ENCODE data around the gene ADAMTS17.

The ADAMTS17 gene

GRCh38 chr15:100118546-100118945 lies 223.2 kb downstream of the ADAMTS17 start:
- H3K4me3 ChIP-seq (ENCODE audit: low read depth, low read length) = no peak overlapping the region
- H3K36me3 ChIP-seq (ENCODE audit: control insufficient read depth, insufficient read depth, low read length) = no peaks in the 10 kb centered on the region
- peaks cover 17% of the 10 kb centered on the region for H3K4me1 ChIP-seq (ENCODE audit: control insufficient read depth, insufficient read depth, low read length)
- H3K27me3 ChIP-seq (ENCODE audit: control insufficient read depth, insufficient read depth, low read length) = no peaks in the 10 kb centered on the region
- H3K27ac ChIP-seq (ENCODE audit: low read depth, low read length) = no peak overlapping the region
- peaks cover 22% of the 10 kb centered on the region for H3K9me3 ChIP-seq (ENCODE audit: control insufficient read depth, insufficient read depth, low read depth, low read length)
- H3K9ac ChIP-seq (ENCODE audit: low read length) = no peak overlapping the region

- Histone ChIP-seq H3K27ac (ENCODE audit: low read depth, low read length) (no peak overlapping the region), H3K4me3 (ENCODE audit: low read depth, low read length) (no peak overlapping the region), H3K4me1 (ENCODE audit: control insufficient read depth, insufficient read depth, low read length) (peaks cover 19% of the 10 kb centered on the region), H3K9me3 (ENCODE audit: control insufficient read depth, insufficient read depth, low read depth, low read length) (peaks cover 13% of the 10 kb centered on the region), H3K9ac (ENCODE audit: low read length) (no peak overlapping the region), H3K36me3 (ENCODE audit: control insufficient read depth, insufficient read depth, low read length) (no peaks in the 10 kb centered on the region), H3K27me3 (ENCODE audit: control insufficient read depth, insufficient read depth, low read length) (no peaks in the 10 kb centered on the region)
These were observed 225.2 kb downstream of the ADAMTS17 start for GRCh38 chr15:100116416-100117190.

GRCh38 chr15:100115711-100116090 lies 226.1 kb downstream of the ADAMTS17 start:
- Histone ChIP-seq H3K4me1 (ENCODE audit: control insufficient read depth, insufficient read depth, low read length) (peaks cover 24% of the 10 kb centered on the region), H3K27ac (ENCODE audit: low read depth, low read length) (no peak overlapping the region), H3K9me3 (ENCODE audit: control insufficient read depth, insufficient read depth, low read depth, low read length) (peaks cover 9% of the 10 kb centered on the region), H3K27me3 (ENCODE audit: control insufficient read depth, insufficient read depth, low read length) (no peaks in the 10 kb centered on the region), H3K9ac (ENCODE audit: low read length) (no peak overlapping the region), H3K4me3 (ENCODE audit: low read depth, low read length) (no peak overlapping the region), H3K36me3 (ENCODE audit: control insufficient read depth, insufficient read depth, low read length) (no peaks in the 10 kb centered on the region)

- Histone ChIP-seq H3K4me3 (ENCODE audit: low read depth, low read length) (no peak overlapping the region), H3K27ac (ENCODE audit: low read depth, low read length) (no peak overlapping the region), H3K27me3 (ENCODE audit: control insufficient read depth, insufficient read depth, low read length) (no peaks in the 10 kb centered on the region), H3K36me3 (ENCODE audit: control insufficient read depth, insufficient read depth, low read length) (no peaks in the 10 kb centered on the region), H3K4me1 (ENCODE audit: control insufficient read depth, insufficient read depth, low read length) (peaks cover 24% of the 10 kb centered on the region), H3K9ac (ENCODE audit: low read length) (no peak overlapping the region), H3K9me3 (ENCODE audit: control insufficient read depth, insufficient read depth, low read depth, low read length) (peaks cover 9% of the 10 kb centered on the region)
These were observed 226.6 kb downstream of the ADAMTS17 start for GRCh38 chr15:100115066-100115710.

- no peak overlapping the region for H3K9ac ChIP-seq (ENCODE audit: low read length)
- peaks cover 7% of the 10 kb centered on the region for H3K9me3 ChIP-seq (ENCODE audit: control insufficient read depth, insufficient read depth, low read depth, low read length)
- H3K36me3 ChIP-seq (ENCODE audit: control insufficient read depth, insufficient read depth, low read length) = no peaks in the 10 kb centered on the region
- peaks cover 24% of the 10 kb centered on the region for H3K4me1 ChIP-seq (ENCODE audit: control insufficient read depth, insufficient read depth, low read length)
- H3K4me3 ChIP-seq (ENCODE audit: low read depth, low read length) = no peak overlapping the region
- no peaks in the 10 kb centered on the region for H3K27me3 ChIP-seq (ENCODE audit: control insufficient read depth, insufficient read depth, low read length)
- no peak overlapping the region for H3K27ac ChIP-seq (ENCODE audit: low read depth, low read length)
These were observed 227.2 kb downstream of the ADAMTS17 start for GRCh38 chr15:100114571-100114970.

GRCh38 chr15:100114100-100114499 lies 227.7 kb downstream of the ADAMTS17 start:
- no peak overlapping the region for H3K9ac ChIP-seq (ENCODE audit: low read length)
- no peaks in the 10 kb centered on the region for H3K27me3 ChIP-seq (ENCODE audit: control insufficient read depth, insufficient read depth, low read length)
- 0 out of 2 replicates have a peak, but pooled peaks cover 2% of the 10 kb centered on the region for H3K9me3 ChIP-seq (ENCODE audit: control insufficient read depth, insufficient read depth, low read depth, low read length)
- H3K4me1 ChIP-seq (ENCODE audit: control insufficient read depth, insufficient read depth, low read length) = peaks cover 24% of the 10 kb centered on the region
- H3K4me3 ChIP-seq (ENCODE audit: low read depth, low read length) = no peak overlapping the region
- H3K36me3 ChIP-seq (ENCODE audit: control insufficient read depth, insufficient read depth, low read length) = no peaks in the 10 kb centered on the region
- H3K27ac ChIP-seq (ENCODE audit: low read depth, low read length) = no peak overlapping the region

DNA sequence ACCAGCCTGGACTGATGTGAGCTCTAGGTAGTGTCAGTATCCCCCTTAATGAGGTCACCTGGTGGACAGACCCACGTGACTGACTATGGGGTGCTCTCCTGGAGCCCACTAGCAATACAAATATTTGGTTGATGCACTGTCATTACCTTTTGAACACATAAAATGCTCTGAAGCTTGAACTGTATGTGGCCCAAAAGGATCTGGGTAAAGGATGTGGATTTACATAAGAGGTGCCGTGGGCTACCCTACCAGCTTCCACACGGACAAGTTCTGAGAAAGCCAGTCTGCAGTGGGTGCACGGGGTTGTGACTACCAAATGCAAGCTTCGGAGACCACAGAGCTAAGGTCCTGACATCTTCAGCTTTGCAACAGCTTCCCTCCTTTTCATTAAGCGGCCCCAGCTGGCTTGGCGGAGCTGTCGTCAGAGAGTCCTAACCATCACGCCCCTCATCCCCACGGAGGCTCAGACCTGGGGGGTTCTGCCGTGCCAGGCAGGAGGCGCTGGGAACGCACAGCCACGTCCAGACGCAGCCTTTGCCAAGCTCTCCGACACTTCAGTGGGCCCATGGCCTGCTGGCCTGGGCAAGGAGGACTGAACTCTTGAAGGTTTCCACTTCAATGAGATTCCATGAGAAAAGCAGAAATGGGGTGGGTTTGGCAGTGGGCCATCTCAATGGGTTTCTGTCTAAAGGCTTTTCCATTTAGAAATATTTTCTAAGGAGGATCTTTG lies 228.3 kb downstream of the ADAMTS17 start:
- Histone ChIP-seq H3K27ac (ENCODE audit: low read depth, low read length) (no peak overlapping the region), H3K4me1 (ENCODE audit: control insufficient read depth, insufficient read depth, low read length) (peaks cover 24% of the 10 kb centered on the region), H3K9me3 (ENCODE audit: control insufficient read depth, insufficient read depth, low read depth, low read length) (no peaks in the 10 kb centered on the region), H3K4me3 (ENCODE audit: low read depth, low read length) (no peak overlapping the region), H3K27me3 (ENCODE audit: control insufficient read depth, insufficient read depth, low read length) (no peaks in the 10 kb centered on the region), H3K9ac (ENCODE audit: low read length) (no peak overlapping the region), H3K36me3 (ENCODE audit: control insufficient read depth, insufficient read depth, low read length) (no peaks in the 10 kb centered on the region)

GRCh38 chr15:100112636-100113305 lies 229.0 kb downstream of the ADAMTS17 start:
- H3K9me3 ChIP-seq (ENCODE audit: control insufficient read depth, insufficient read depth, low read depth, low read length) = no peaks in the 10 kb centered on the region
- H3K27me3 ChIP-seq (ENCODE audit: control insufficient read depth, insufficient read depth, low read length) = no peaks in the 10 kb centered on the region
- no peak overlapping the region for H3K4me3 ChIP-seq (ENCODE audit: low read depth, low read length)
- no peak overlapping the region for H3K27ac ChIP-seq (ENCODE audit: low read depth, low read length)
- peaks cover 24% of the 10 kb centered on the region for H3K4me1 ChIP-seq (ENCODE audit: control insufficient read depth, insufficient read depth, low read length)
- no peaks in the 10 kb centered on the region for H3K36me3 ChIP-seq (ENCODE audit: control insufficient read depth, insufficient read depth, low read length)
- no peak overlapping the region for H3K9ac ChIP-seq (ENCODE audit: low read length)

DNA sequence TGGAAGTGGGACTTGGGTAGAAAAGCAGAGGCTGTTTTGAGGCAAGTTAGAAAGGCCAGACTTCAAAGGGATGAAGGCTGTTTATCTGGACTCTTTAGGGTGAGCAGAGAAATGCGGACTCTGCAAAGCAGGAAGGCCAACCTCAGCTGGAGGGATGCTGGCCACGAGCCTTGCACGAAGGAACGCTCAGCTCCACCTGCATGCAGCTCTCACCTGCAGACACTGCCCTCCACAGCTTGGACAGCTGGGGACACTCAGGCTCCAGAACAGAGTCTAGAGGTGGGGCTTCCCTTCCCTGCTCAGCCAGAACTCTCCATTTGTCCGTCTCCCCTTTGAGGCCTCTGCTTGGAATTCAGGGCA lies 229.7 kb downstream of the ADAMTS17 start:
- H3K9ac ChIP-seq (ENCODE audit: low read length) = no peak overlapping the region
- no peaks in the 10 kb centered on the region for H3K9me3 ChIP-seq (ENCODE audit: control insufficient read depth, insufficient read depth, low read depth, low read length)
- H3K4me1 ChIP-seq (ENCODE audit: control insufficient read depth, insufficient read depth, low read length) = peaks cover 24% of the 10 kb centered on the region
- H3K4me3 ChIP-seq (ENCODE audit: low read depth, low read length) = no peak overlapping the region
- H3K27me3 ChIP-seq (ENCODE audit: control insufficient read depth, insufficient read depth, low read length) = no peaks in the 10 kb centered on the region
- no peak overlapping the region for H3K27ac ChIP-seq (ENCODE audit: low read depth, low read length)
- H3K36me3 ChIP-seq (ENCODE audit: control insufficient read depth, insufficient read depth, low read length) = no peaks in the 10 kb centered on the region

GRCh38 chr15:100111125-100112060 lies 230.4 kb downstream of the ADAMTS17 start:
- Histone ChIP-seq H3K36me3 (ENCODE audit: control insufficient read depth, insufficient read depth, low read length) (no peaks in the 10 kb centered on the region), H3K9me3 (ENCODE audit: control insufficient read depth, insufficient read depth, low read depth, low read length) (no peaks in the 10 kb centered on the region), H3K9ac (ENCODE audit: low read length) (no peak overlapping the region), H3K4me1 (ENCODE audit: control insufficient read depth, insufficient read depth, low read length) (peaks cover 24% of the 10 kb centered on the region), H3K27me3 (ENCODE audit: control insufficient read depth, insufficient read depth, low read length) (no peaks in the 10 kb centered on the region), H3K4me3 (ENCODE audit: low read depth, low read length) (no peak overlapping the region), H3K27ac (ENCODE audit: low read depth, low read length) (no peak overlapping the region)

All from HUES6 (cell line).